Measurements from ENCODE around the gene INTS1.

The INTS1 gene

DNA sequence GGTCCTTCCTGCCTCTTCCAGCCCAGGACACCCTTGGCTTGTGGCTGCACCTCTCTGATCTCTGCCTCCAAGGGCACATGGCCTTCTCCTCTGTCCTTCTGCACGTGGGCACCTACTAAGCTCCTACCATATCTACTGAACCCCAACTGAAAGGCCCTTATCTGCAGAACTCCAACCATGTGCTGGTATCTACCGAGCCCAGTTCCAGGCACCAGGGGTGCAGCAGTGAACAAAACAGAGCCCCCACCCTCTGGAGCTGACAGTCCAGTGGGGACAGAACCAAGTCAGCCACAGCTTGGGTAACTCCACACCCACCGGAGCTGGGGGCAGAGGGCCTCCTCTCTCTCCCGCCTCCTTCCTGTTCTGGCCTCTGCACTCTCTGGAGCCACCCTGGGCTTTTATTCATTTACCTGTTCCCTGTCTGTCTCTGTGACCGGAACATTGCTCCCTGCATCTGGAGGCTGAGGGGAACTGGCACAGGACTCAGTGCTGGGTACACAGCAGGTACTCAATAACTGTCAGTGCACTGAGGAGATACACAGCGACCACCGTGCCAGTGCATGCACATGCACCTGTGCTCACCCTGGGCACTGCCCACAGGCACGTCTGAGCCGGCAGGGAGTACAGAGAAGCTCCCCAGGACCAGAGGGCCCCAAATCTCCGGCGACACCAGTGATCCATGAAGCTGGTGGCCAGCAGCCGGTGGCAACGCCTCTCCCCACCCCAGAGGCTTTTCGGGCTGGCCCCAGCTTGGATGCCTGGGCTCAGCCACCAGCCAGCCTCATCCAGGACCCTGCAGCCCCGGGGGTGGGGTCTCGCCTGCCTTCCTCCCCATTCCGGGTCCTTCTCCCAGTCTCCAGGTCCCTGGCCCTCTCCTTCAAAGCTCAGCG, 46.9 kb downstream of the INTS1 start:
- TF ChIP-seq CTCF (IDR thresholded peaks at IDR 0.05; ENCODE audit: borderline replicate concordance, insufficient read depth, low read depth, low read length) = no peak
- H3K4me3 ChIP-seq (ENCODE audit: low read depth, low read length) = no peak overlapping the region

DNA sequence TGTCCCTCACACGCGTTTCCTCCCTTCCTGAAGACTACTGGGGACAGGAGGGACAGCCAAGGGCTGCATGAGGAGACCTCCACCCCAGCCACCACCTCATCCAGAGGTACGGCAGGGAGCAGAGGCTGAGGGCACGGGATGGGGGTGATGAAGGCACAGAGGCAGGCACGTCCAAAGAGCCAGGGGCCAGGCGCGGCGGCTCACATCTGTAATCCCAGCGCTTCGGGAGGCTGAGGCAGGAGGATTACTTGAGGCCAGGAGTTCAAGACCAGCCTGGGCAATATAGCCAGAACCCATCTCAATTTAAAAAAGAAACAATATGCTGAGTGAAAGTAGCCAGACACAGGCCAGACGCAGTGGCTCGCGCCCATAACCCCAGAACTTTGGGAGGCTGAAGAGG, 48.2 kb downstream of the INTS1 start:
- H3K4me3 ChIP-seq (ENCODE audit: low read depth, low read length) = no peak overlapping the region

GRCh38 chr7:1455241-1455939, 48.8 kb downstream of the INTS1 start:
- H3K4me3 ChIP-seq (ENCODE audit: low read depth, low read length) = no peak overlapping the region
- no peak for TF ChIP-seq CTCF (IDR thresholded peaks at IDR 0.05; ENCODE audit: borderline replicate concordance, insufficient read depth, low read depth, low read length)

More for the DNA sequence above, 48.2 kb downstream of the INTS1 start:
- no peak for TF ChIP-seq CTCF (IDR thresholded peaks at IDR 0.05; ENCODE audit: borderline replicate concordance, insufficient read depth, low read depth, low read length)

DNA sequence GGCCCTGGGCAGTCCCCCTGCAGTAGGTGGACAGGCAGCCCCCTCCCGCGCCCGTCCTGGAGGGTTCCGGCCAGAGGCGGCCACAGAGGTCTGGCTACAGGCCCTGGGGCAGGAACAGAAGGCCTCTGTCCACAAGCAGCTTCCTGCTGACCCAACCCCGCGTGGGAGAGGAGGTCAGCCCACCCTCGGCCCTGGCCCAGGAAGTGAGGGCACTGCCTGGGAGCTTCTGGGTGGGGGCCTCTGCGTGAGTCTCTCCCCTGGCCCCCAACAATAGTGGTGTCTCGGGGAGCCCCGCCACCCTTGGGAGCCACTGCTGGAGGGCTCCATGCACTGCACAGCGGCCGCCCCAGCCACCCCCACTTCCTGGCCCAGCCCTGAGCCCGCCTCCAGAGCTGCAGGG, 49.6 kb downstream of the INTS1 start:
- no peak overlapping the region for H3K4me3 ChIP-seq (ENCODE audit: low read depth, low read length)
- no peak for TF ChIP-seq CTCF (IDR thresholded peaks at IDR 0.05; ENCODE audit: borderline replicate concordance, insufficient read depth, low read depth, low read length)

DNA sequence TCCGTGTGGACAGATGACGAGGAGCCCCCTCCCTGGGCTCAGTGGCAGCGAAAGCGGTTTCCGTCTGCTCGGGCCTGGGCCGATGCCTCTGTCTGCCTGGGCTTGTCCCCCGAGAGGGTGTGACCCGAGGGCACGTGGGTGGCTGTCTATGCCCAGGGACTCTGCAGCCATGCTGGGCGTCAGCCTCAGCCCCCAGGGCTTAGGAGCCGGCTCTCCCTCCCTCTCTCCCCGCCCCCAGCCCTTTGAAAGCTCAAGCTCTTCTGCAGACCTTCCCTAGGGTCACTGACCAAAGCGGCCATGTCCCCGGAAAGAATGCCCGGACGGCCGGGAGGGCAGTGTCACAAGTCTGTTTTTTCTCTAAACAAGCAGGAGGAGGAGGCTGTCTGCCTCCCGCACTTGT, 52.0 kb downstream of the INTS1 start:
- TF ChIP-seq CTCF (IDR thresholded peaks at IDR 0.05; ENCODE audit: borderline replicate concordance, insufficient read depth, low read depth, low read length) = no peak
- H3K4me3 ChIP-seq (ENCODE audit: low read depth, low read length) = no peak overlapping the region

DNA sequence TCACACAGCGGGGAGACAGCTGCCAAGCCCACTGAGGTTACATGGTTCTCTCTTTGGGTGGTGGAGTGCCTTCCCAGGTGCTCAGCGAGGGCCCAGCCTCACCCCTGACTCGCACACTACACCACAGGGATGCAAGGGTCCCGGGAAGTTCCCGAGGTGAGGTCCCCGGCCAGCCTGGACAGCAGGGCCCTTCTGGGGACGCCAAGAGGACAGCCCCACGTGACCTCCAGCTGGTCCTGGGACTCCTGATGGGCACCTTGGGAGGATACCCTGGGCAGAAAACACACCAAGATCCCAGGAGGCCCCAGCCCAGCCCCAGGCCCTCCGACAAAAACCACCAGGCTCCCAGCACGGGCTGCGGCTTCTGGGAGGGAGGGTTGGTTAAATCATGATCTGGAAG, 53.2 kb downstream of the INTS1 start:
- no peak overlapping the region for H3K4me3 ChIP-seq (ENCODE audit: low read depth, low read length)
- no peak for TF ChIP-seq CTCF (IDR thresholded peaks at IDR 0.05; ENCODE audit: borderline replicate concordance, insufficient read depth, low read depth, low read length)
